HG03280 (cell line): Measurements from ENCODE around the gene LRRC27.
"Not testable (repeated sequence)": the region's sequence is repeated elsewhere in the genome, so short reads cannot be mapped to it uniquely, and the experiment has no call there.

ENCODE experiments used
- ATAC-seq: cut with Tn5 transposase; IDR thresholded peaks from one replicate; pipeline ENCODE4 v1.9.1; 2021; ENCODE audit warnings: mild to moderate bottlenecking, moderate library complexity; ENCODE audit not compliant: unreplicated experiment

LRRC27 gene

GRCh38 chr10:132331601-132332432 lies at the start of gene LRRC27:
LRRC27 (plus strand) TSS chr10:132332193; CDS start chr10:132333525, 1,332 bp downstream.
- peak; percentile 82 for ATAC-seq

GRCh38 chr10:132282667-132283603 lies 49.1 kb upstream of the LRRC27 start:
- no peak for ATAC-seq

- ATAC-seq: no peak
Observed at GRCh38 chr10:132283604-132284382, 48.2 kb upstream of the LRRC27 start.

- no peak for ATAC-seq
Observed at GRCh38 chr10:132289439-132289838, 42.6 kb upstream of the LRRC27 start.

GRCh38 chr10:132290631-132291030 lies 41.4 kb upstream of the LRRC27 start:
- ATAC-seq: no peak

- ATAC-seq: no peak
Observed at GRCh38 chr10:132291826-132292225, 40.2 kb upstream of the LRRC27 start.

GRCh38 chr10:132292287-132293200 lies 39.4 kb upstream of the LRRC27 start:
- ATAC-seq: no peak

- no peak for ATAC-seq
Observed at GRCh38 chr10:132293201-132293812, 38.7 kb upstream of the LRRC27 start.

- no peak for ATAC-seq
Observed at GRCh38 chr10:132293813-132294520, 38.0 kb upstream of the LRRC27 start.

GRCh38 chr10:132294561-132295318 lies 37.3 kb upstream of the LRRC27 start:
- no peak for ATAC-seq

GRCh38 chr10:132295481-132295880 lies 36.5 kb upstream of the LRRC27 start:
- ATAC-seq: not testable (repeated sequence)

GRCh38 chr10:132296666-132297443 lies 35.1 kb upstream of the LRRC27 start:
- ATAC-seq: no peak

- no peak for ATAC-seq
Observed at GRCh38 chr10:132297526-132297925, 34.5 kb upstream of the LRRC27 start.

- no peak for ATAC-seq
Observed at GRCh38 chr10:132298038-132298881, 33.7 kb upstream of the LRRC27 start.

GRCh38 chr10:132299371-132300336 lies 32.3 kb upstream of the LRRC27 start:
- ATAC-seq: no peak
